Parathyroid adenoma (tissue), 2 donors: Measurements from ENCODE around the gene G3BP2.

Source experiments
- H2AFZ ChIP-seq: fragments of 300-600 bp; sonication (generic); one replicate; pipeline ENCODE4 v1.7.0; 2017; ENCODE audit warnings: antibody characterized with exemption, mild to moderate bottlenecking
- H3K27ac ChIP-seq: fragments of 300-600 bp; sonication (generic); one replicate; pipeline ENCODE4 v1.7.0; 2017
- H3K27me3 ChIP-seq: fragments of 300-600 bp; sonication (generic); one replicate; pipeline ENCODE4 v1.7.0; 2017; ENCODE audit warnings: low read length; ENCODE audit not compliant: control insufficient read depth, insufficient read depth
- H3K36me3 ChIP-seq: fragments of 300-600 bp; sonication (generic); one replicate; pipeline ENCODE4 v1.7.0; 2017; ENCODE audit warnings: low read length; ENCODE audit not compliant: control insufficient read depth, insufficient read depth
- H3K4me1 ChIP-seq: fragments of 300-600 bp; sonication (generic); one replicate; pipeline ENCODE4 v1.7.0; 2017; ENCODE audit warnings: control low read depth
- H3K4me2 ChIP-seq: fragments of 300-600 bp; sonication (generic); one replicate; pipeline ENCODE4 v1.7.0; 2017; ENCODE audit warnings: low read length
- H3K4me3 ChIP-seq: fragments of 300-600 bp; sonication (generic); one replicate; pipeline ENCODE4 v1.7.0; 2017; ENCODE audit warnings: low read depth, low read length
- H3K79me2 ChIP-seq: fragments of 300-600 bp; sonication (generic); one replicate; pipeline ENCODE4 v1.7.0; 2017; ENCODE audit warnings: control low read depth
- H3K9ac ChIP-seq: fragments of 300-600 bp; sonication (generic); one replicate; pipeline ENCODE4 v1.7.0; 2017; ENCODE audit warnings: mild to moderate bottlenecking
- H3K9me3 ChIP-seq: fragments of 300-600 bp; sonication (generic); one replicate; pipeline ENCODE4 v1.7.0; 2017; ENCODE audit warnings: low read length; ENCODE audit not compliant: control insufficient read depth
- CTCF ChIP-seq: fragments of 300-600 bp; sonication (generic); IDR thresholded peaks from one replicate; pipeline ENCODE4 v1.7.0; 2017; ENCODE audit warnings: antibody characterized with exemption, mild to moderate bottlenecking
- donor health status: primary hyperparathyroidism.

Gene G3BP2

GRCh38 chr4:75653845-75654503, 19.2 kb downstream of the G3BP2 start:
- no peak for TF ChIP-seq CTCF
- Histone ChIP-seq H3K4me3 (no peak overlapping the region), H2AFZ (no peak overlapping the region), H3K4me2 (no peak overlapping the region), H3K27me3 (no peaks in the 10 kb centered on the region), H3K4me1 (no peaks in the 10 kb centered on the region), H3K79me2 (peaks cover 5% of the 10 kb centered on the region), H3K36me3 (no peaks in the 10 kb centered on the region), H3K27ac (no peak overlapping the region), H3K9me3 (no peaks in the 10 kb centered on the region), H3K9ac (no peak overlapping the region)

- Histone ChIP-seq H3K9me3 (no peaks in the 10 kb centered on the region), H3K27ac (no peak overlapping the region), H3K79me2 (no peaks in the 10 kb centered on the region), H3K4me3 (no peak overlapping the region), H3K4me2 (no peak overlapping the region), H3K4me1 (no peaks in the 10 kb centered on the region), H3K27me3 (no peaks in the 10 kb centered on the region), H3K9ac (no peak overlapping the region), H3K36me3 (no peaks in the 10 kb centered on the region), H2AFZ (no peak overlapping the region)
- TF ChIP-seq CTCF, result no peak
Observed at GRCh38 chr4:75644095-75644494, 29.1 kb downstream of the G3BP2 start.

GRCh38 chr4:75643651-75644050, 29.6 kb downstream of the G3BP2 start:
- H3K9me3 ChIP-seq, result no peaks in the 10 kb centered on the region
- no peaks in the 10 kb centered on the region for H3K79me2 ChIP-seq
- no peaks in the 10 kb centered on the region for H3K4me1 ChIP-seq
- H3K9ac ChIP-seq, result no peak overlapping the region
- no peak for TF ChIP-seq CTCF
- no peaks in the 10 kb centered on the region for H3K36me3 ChIP-seq
- no peaks in the 10 kb centered on the region for H3K27me3 ChIP-seq
- no peak overlapping the region for H2AFZ ChIP-seq
- H3K4me3 ChIP-seq, result no peak overlapping the region
- no peak overlapping the region for H3K27ac ChIP-seq
- no peak overlapping the region for H3K4me2 ChIP-seq

- Histone ChIP-seq H3K79me2 (no peaks in the 10 kb centered on the region), H3K4me2 (no peak overlapping the region), H3K9ac (no peak overlapping the region), H3K27me3 (no peaks in the 10 kb centered on the region), H3K36me3 (no peaks in the 10 kb centered on the region), H3K9me3 (no peaks in the 10 kb centered on the region), H3K4me3 (no peak overlapping the region), H3K4me1 (no peaks in the 10 kb centered on the region), H2AFZ (no peak overlapping the region), H3K27ac (no peak overlapping the region)
- TF ChIP-seq CTCF, result no peak
Observed at GRCh38 chr4:75639124-75639695, 34.0 kb downstream of the G3BP2 start.

GRCh38 chr4:75637827-75638226, 35.4 kb downstream of the G3BP2 start:
- H3K27ac ChIP-seq, result no peak overlapping the region
- H3K4me3 ChIP-seq, result no peak overlapping the region
- no peaks in the 10 kb centered on the region for H3K27me3 ChIP-seq
- H3K4me2 ChIP-seq, result no peak overlapping the region
- H3K9me3 ChIP-seq, result no peaks in the 10 kb centered on the region
- H3K79me2 ChIP-seq, result no peaks in the 10 kb centered on the region
- H3K36me3 ChIP-seq, result no peaks in the 10 kb centered on the region
- H3K4me1 ChIP-seq, result no peaks in the 10 kb centered on the region
- TF ChIP-seq CTCF, result no peak
- H2AFZ ChIP-seq, result no peak overlapping the region
- H3K9ac ChIP-seq, result no peak overlapping the region
